ENCODE results near the gene IRGQ.

DNA sequence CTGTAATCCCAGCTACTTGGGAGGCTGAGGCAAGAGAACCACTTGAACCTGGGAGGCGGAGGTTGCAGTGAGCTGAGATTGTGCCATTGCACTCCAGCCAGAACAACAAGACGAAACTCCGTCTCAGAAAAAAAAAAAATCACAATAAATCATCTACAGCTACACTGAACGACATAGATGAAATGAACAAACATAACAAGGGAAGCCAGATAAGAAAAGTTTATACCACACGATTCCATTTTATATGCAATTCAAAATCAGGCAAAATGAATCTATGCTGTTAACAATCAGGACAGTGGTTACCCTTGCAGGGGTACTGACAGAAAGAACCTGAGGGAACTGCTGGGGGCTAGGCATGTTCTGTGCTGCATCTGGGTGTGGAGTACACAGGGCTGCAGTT lies 26.3 kb downstream of the IRGQ start:
- TF ChIP-seq, protein P1, sequence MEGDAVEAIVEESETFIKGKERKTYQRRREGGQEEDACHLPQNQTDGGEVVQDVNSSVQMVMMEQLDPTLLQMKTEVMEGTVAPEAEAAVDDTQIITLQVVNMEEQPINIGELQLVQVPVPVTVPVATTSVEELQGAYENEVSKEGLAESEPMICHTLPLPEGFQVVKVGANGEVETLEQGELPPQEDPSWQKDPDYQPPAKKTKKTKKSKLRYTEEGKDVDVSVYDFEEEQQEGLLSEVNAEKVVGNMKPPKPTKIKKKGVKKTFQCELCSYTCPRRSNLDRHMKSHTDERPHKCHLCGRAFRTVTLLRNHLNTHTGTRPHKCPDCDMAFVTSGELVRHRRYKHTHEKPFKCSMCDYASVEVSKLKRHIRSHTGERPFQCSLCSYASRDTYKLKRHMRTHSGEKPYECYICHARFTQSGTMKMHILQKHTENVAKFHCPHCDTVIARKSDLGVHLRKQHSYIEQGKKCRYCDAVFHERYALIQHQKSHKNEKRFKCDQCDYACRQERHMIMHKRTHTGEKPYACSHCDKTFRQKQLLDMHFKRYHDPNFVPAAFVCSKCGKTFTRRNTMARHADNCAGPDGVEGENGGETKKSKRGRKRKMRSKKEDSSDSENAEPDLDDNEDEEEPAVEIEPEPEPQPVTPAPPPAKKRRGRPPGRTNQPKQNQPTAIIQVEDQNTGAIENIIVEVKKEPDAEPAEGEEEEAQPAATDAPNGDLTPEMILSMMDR (IDR thresholded peaks at IDR 0.05): no peak
- TF ChIP-seq POLR2A (IDR thresholded peaks at IDR 0.05): no peak
